Stimulated activated CD4-positive, alpha-beta T cell treated with anti-CD3 and anti-CD28 coated beads, Interleukin-4, amount 100 ng/mL, for 4 hours (primary cell): ENCODE results near the gene TBC1D3I.

Experiments
- DNase-seq, 2 experiments: peaks; one replicate each; pipeline ENCODE4 v3.0.0-alpha.2; 2020

Gene TBC1D3I

GRCh38 chr17:36205637-36206485, 58.5 kb downstream of the TBC1D3I start:
- no peak for DNase-seq

- no peak for DNase-seq
Observed at GRCh38 chr17:36204724-36205500, 59.5 kb downstream of the TBC1D3I start.
